OCI-LY3 (cell line): ENCODE data around the gene ADAM33.

Source experiments
- H2AFZ ChIP-seq: fragments of 200-600, 300-600 bp; shearing (Covaris generic); 2 replicates; pipeline ENCODE4 v1.6.0; 2014; ENCODE audit warnings: antibody characterized with exemption, low read depth, low read length
- H3K27ac ChIP-seq: fragments of 200-600, 300-600 bp; sonication (generic); 2 replicates; pipeline ENCODE4 v1.5.1; 2014; ENCODE audit warnings: mild to moderate bottlenecking, low read length, moderate library complexity, mixed read lengths
- H3K27me3 ChIP-seq: fragments of 200-600, 300-600 bp; sonication (generic); 2 replicates; pipeline ENCODE4 v1.6.1; 2014; ENCODE audit warnings: low read depth, low read length, mixed read lengths
- H3K36me3 ChIP-seq: fragments of 200-600, 300-600 bp; sonication (generic); replicated peaks from 2 replicates; pipeline ENCODE3; 2014; ENCODE audit warnings: low read depth, low read length, mixed read lengths
- H3K4me1 ChIP-seq: fragments of 300-600, 200-600 bp; sonication (generic); 2 replicates; pipeline ENCODE4 v1.6.1; 2014; ENCODE audit warnings: low read length, mixed read lengths
- H3K4me2 ChIP-seq: fragments of 200-600, 300-600 bp; sonication (generic); 2 replicates; pipeline ENCODE4 v1.6.1; 2014; ENCODE audit warnings: low read length, mixed read lengths
- H3K4me3 ChIP-seq: fragments of 300-600, 200-600 bp; sonication (generic); 2 replicates; pipeline ENCODE4 v1.5.1; 2014; ENCODE audit warnings: antibody characterized with exemption, mild to moderate bottlenecking, low read length, moderate library complexity
- H3K79me2 ChIP-seq: fragments of 300-600, 200-600 bp; shearing (Covaris generic); 2 replicates; pipeline ENCODE4 v1.6.1; 2014; ENCODE audit warnings: mild to moderate bottlenecking, low read length, mixed read lengths
- H3K9ac ChIP-seq: fragments of 300-600, 200-600 bp; shearing (Covaris generic); 2 replicates; pipeline ENCODE4 v1.6.0; 2014; ENCODE audit warnings: mild to moderate bottlenecking, low read length, moderate library complexity
- H3K9me3 ChIP-seq: fragments of 200-600, 300-600 bp; shearing (Covaris generic); 2 replicates; pipeline ENCODE4 v1.6.1; 2014; ENCODE audit warnings: low read length, mixed read lengths; ENCODE audit not compliant: insufficient read depth
- H4K20me1 ChIP-seq: fragments of 200-600, 300-600 bp; sonication (generic); 2 replicates; pipeline ENCODE4 v1.6.1; 2016; ENCODE audit warnings: low read length, mixed read lengths; ENCODE audit not compliant: insufficient read depth
- EZH2phosphoT487 ChIP-seq: fragments of 200-600 bp; shearing (Covaris generic); IDR thresholded peaks from 2 replicates; pipeline ENCODE4 v1.6.1; 2018; ENCODE audit warnings: antibody characterized with exemption, mixed run types, low read depth
- TF ChIP-seq, protein P1 (sequence below): fragments of 200-600, 300-600 bp; sonication (generic); IDR thresholded peaks from 2 replicates; pipeline ENCODE4 v1.5.1; 2014; ENCODE audit warnings: antibody characterized with exemption, low read length, low read depth

Gene ADAM33

DNA sequence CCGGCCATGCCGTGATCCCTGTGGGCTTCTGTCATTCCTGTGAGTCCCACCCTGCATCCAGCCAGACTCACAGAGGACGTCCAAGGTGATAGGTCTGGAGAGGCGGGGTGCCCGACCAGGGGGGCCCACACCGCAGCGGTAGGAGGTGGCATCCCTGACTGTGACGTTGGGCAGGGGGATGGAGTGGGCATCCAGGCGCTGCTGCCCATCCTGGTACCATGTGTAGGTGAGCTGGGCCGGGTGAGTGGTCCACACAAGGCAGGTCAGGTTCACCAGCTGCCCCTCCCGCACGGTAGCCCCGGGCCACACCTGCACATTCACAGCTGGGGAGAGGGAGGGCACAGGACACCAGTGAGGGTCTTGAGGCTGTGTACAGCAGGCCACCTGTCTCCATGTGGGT, 11.6 kb upstream of the ADAM33 start:
- H3K4me1 ChIP-seq, result peaks cover 2% of the 10 kb centered on the region; the same call in 1 of the 2 replicates
- no peak overlapping the region for H3K27ac ChIP-seq
- TF ChIP-seq EZH2phosphoT487, result no peak
- H4K20me1 ChIP-seq, result no peaks in the 10 kb centered on the region
- H3K4me2 ChIP-seq, result no peak overlapping the region
- no peaks in the 10 kb centered on the region for H3K27me3 ChIP-seq
- no peaks in the 10 kb centered on the region for H3K36me3 ChIP-seq
- no peaks in the 10 kb centered on the region for H3K79me2 ChIP-seq
- H3K9ac ChIP-seq, result no peak overlapping the region
- H3K4me3 ChIP-seq, result no peak overlapping the region
- H2AFZ ChIP-seq, result no peak overlapping the region
- H3K9me3 ChIP-seq, result no peaks in the 10 kb centered on the region

DNA sequence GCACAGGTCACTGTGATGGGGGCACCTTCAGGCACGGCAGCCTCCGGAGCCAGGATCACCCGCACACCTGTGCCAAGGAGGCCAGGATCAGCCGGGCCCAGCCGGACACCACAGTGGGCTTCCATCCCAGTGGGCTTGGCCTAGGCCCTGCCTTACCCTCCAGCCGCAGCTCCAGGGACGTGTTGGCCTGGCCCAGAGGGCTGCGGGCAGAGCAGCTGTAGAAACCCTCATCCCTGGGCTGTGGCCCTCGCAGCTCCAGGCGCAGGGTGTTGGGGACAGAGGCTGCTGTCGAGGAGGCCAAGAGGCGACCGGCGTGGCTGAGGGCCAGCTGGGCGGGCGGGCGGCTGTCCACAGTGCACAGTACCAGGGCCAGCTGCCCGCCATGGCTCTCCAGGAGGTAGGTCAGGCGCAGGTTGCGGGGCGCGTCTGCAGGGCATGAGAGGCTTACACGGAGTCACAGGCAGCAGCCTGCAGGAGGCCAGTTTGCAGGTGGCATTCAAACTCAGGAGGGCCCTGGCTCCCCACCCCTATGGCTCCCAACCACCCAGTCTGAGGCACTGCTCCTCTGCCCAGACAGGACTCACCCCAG, 11.0 kb upstream of the ADAM33 start:
- H3K9me3 ChIP-seq, result no peaks in the 10 kb centered on the region
- H3K79me2 ChIP-seq, result no peaks in the 10 kb centered on the region
- no peak overlapping the region for H3K27ac ChIP-seq
- no peaks in the 10 kb centered on the region for H4K20me1 ChIP-seq
- no peak overlapping the region for H3K4me3 ChIP-seq
- no peaks in the 10 kb centered on the region for H3K36me3 ChIP-seq
- H3K9ac ChIP-seq, result no peak overlapping the region
- TF ChIP-seq, protein P1, sequence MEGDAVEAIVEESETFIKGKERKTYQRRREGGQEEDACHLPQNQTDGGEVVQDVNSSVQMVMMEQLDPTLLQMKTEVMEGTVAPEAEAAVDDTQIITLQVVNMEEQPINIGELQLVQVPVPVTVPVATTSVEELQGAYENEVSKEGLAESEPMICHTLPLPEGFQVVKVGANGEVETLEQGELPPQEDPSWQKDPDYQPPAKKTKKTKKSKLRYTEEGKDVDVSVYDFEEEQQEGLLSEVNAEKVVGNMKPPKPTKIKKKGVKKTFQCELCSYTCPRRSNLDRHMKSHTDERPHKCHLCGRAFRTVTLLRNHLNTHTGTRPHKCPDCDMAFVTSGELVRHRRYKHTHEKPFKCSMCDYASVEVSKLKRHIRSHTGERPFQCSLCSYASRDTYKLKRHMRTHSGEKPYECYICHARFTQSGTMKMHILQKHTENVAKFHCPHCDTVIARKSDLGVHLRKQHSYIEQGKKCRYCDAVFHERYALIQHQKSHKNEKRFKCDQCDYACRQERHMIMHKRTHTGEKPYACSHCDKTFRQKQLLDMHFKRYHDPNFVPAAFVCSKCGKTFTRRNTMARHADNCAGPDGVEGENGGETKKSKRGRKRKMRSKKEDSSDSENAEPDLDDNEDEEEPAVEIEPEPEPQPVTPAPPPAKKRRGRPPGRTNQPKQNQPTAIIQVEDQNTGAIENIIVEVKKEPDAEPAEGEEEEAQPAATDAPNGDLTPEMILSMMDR, result no peak
- TF ChIP-seq EZH2phosphoT487, result no peak
- peaks cover 3% of the 10 kb centered on the region; the same call in 1 of the 2 replicates for H3K4me1 ChIP-seq
- no peaks in the 10 kb centered on the region for H3K27me3 ChIP-seq
- no peak overlapping the region for H3K4me2 ChIP-seq
- no peak overlapping the region for H2AFZ ChIP-seq

DNA sequence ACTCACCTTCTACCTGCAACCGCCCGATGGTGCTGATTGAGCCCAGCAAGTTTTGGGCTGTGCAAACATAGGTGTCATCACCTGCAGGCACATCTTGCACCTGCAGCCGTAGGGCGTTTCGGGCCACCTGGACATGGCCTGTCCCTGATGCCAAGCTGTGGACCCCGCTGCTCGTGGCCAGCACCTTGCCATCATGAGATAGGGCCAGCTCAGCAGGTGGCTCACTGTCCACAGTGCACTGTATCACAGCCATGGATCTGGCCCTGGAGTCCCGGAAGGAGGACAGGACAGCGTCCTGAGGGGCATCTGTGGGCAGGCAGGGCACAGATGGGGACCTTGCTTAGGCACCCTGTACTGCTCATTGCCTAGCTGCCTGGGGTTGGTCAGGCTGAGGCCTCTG, 10.1 kb upstream of the ADAM33 start:
- TF ChIP-seq, protein P1, result no peak
- no peak for TF ChIP-seq EZH2phosphoT487
- Histone ChIP-seq H3K9me3 (no peaks in the 10 kb centered on the region), H3K4me2 (no peak overlapping the region)

DNA sequence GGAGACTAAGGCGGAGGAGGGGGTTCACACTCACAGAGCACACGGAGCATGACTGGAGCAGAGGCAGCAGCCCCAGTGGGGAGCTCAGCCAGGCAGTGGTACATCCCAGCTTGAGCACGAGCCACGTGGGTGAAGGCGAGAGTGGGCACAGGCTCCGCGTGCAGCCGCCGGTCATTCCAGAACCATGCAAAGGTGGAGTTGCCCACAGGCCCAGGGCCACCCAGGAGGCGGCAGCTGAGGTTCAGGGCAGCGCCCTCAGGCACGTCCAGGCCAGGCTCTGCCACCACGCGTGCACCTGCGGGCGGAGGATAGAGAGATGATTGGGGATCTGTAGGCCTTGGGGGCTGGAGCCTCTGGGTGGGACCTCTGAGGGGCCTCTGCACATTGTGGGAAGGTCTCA, 9.5 kb upstream of the ADAM33 start:
- no peaks in the 10 kb centered on the region for H3K36me3 ChIP-seq
- no peaks in the 10 kb centered on the region for H4K20me1 ChIP-seq
- H2AFZ ChIP-seq, result no peak overlapping the region
- no peaks in the 10 kb centered on the region for H3K27me3 ChIP-seq
- H3K9me3 ChIP-seq, result no peaks in the 10 kb centered on the region
- H3K4me3 ChIP-seq, result no peak overlapping the region
- no peak overlapping the region for H3K27ac ChIP-seq
- H3K9ac ChIP-seq, result no peak overlapping the region
- TF ChIP-seq, protein P1, result no peak
- TF ChIP-seq EZH2phosphoT487, result no peak
- no peak overlapping the region for H3K4me2 ChIP-seq
- no peaks in the 10 kb centered on the region for H3K79me2 ChIP-seq
- H3K4me1 ChIP-seq, result peaks cover 3% of the 10 kb centered on the region; the same call in 1 of the 2 replicates

More for the DNA sequence above, 10.1 kb upstream of the ADAM33 start:
- H2AFZ ChIP-seq, result no peak overlapping the region
- H3K79me2 ChIP-seq, result no peaks in the 10 kb centered on the region
- H3K4me3 ChIP-seq, result no peak overlapping the region
- peaks cover 3% of the 10 kb centered on the region; the same call in 1 of the 2 replicates for H3K4me1 ChIP-seq
- no peaks in the 10 kb centered on the region for H3K36me3 ChIP-seq
- no peaks in the 10 kb centered on the region for H4K20me1 ChIP-seq
- no peaks in the 10 kb centered on the region for H3K27me3 ChIP-seq
- H3K9ac ChIP-seq, result no peak overlapping the region
- H3K27ac ChIP-seq, result no peak overlapping the region
